PC-3 (cell line): ENCODE measurements around the gene TRAF1. TPM values are rescaled to one million over a fixed set of nuclear protein-coding genes. Genes with fewer than 3 reads are reported as not detected.

Experiments used
- ATAC-seq: fragments of 200-7000 bp; cut with Tn5 transposase; 2 replicates; pipeline ENCODE4 v1.9.1; 2020; ENCODE audit warnings: mild to moderate bottlenecking, moderate library complexity
- BruUV-seq: library from RNA; stranded (reverse); fragments of 400-500 nt; replicated peaks from 2 replicates; lab custom pipeline; 2021; lab: Mats Ljungman, UMichigan
- CTCF ChIA-PET: fragments of 300-600 bp; sonication (Branson Sonifier 250); formaldehyde crosslinking; loops from one replicate; lab custom pipeline; 2022; ENCODE audit warnings: antibody characterized with exemption; lab: Charles Lee
- POLR2A ChIA-PET: fragments of 300-600 bp; sonication (Branson Sonifier 250); formaldehyde crosslinking; loops from one replicate; lab custom pipeline; 2022; ENCODE audit warnings: antibody characterized with exemption; ENCODE audit not compliant: unreplicated experiment; lab: Charles Lee
- DNase-seq: peaks from one replicate; pipeline ENCODE4 v3.0.0-alpha.2; 2015
- H2AFZ ChIP-seq: fragments of 300-600 bp; sonication (generic); 2 replicates; pipeline ENCODE4 v1.6.0; 2016; ENCODE audit warnings: antibody characterized with exemption, low read length
- H3F3A ChIP-seq: fragments of 300-600 bp; sonication (generic); one replicate; pipeline ENCODE4 v1.6.0; 2017; ENCODE audit warnings: antibody characterized with exemption, low read length, control low read depth, mild to moderate bottlenecking; ENCODE audit not compliant: unreplicated experiment
- H3K27ac ChIP-seq: fragments of 300-600 bp; sonication (generic); 2 replicates; pipeline ENCODE4 v1.5.1; 2016; ENCODE audit warnings: mild to moderate bottlenecking, low read length
- H3K27me3 ChIP-seq: fragments of 300-600 bp; sonication (generic); 2 replicates; pipeline ENCODE4 v1.6.1; 2016; ENCODE audit warnings: low read length, mixed read lengths
- H3K36me3 ChIP-seq: fragments of 300-600 bp; sonication (generic); 2 replicates; pipeline ENCODE4 v1.6.1; 2016; ENCODE audit warnings: low read depth, mixed run types, low read length, mixed read lengths
- H3K4me1 ChIP-seq: fragments of 300-600 bp; sonication (generic); 2 replicates; pipeline ENCODE4 v1.5.1; 2016; ENCODE audit warnings: low read length; ENCODE audit not compliant: insufficient read depth
- H3K4me2 ChIP-seq: fragments of 300-600 bp; sonication (generic); 2 replicates; pipeline ENCODE4 v1.6.0; 2016; ENCODE audit warnings: low read length
- H3K4me3 ChIP-seq: fragments of 300-600 bp; sonication (generic); 2 replicates; pipeline ENCODE4 v1.5.1; 2016; ENCODE audit warnings: mild to moderate bottlenecking, low read length, mixed read lengths
- H3K79me2 ChIP-seq: fragments of 300-600 bp; sonication (generic); 2 replicates; pipeline ENCODE4 v1.6.1; 2017; ENCODE audit warnings: low read length, mixed read lengths
- H3K9ac ChIP-seq: fragments of 300-600 bp; sonication (generic); 2 replicates; pipeline ENCODE4 v1.6.0; 2016; ENCODE audit warnings: mild to moderate bottlenecking, low read length
- H3K9me2 ChIP-seq: fragments of 300-600 bp; sonication (generic); replicated peaks from 2 replicates; pipeline ENCODE4 v1.6.1; 2016; ENCODE audit warnings: mixed run types, low read length, mixed read lengths
- H3K9me3 ChIP-seq: fragments of 300-600 bp; sonication (generic); 2 replicates; pipeline ENCODE4 v1.6.1; 2016; ENCODE audit warnings: low read length, mixed read lengths
- H4K20me1 ChIP-seq: fragments of 300-600 bp; sonication (generic); 2 replicates; pipeline ENCODE4 v1.6.1; 2016; ENCODE audit warnings: low read length, mixed read lengths
- CTCF ChIP-seq: fragments of 300-600 bp; sonication (generic); conservative IDR thresholded peaks from 2 replicates; pipeline ENCODE4 v1.5.1; 2017; ENCODE audit warnings: antibody characterized with exemption, low read depth, mild to moderate bottlenecking, low read length
- EZH2 ChIP-seq: fragments of 300-600 bp; sonication (generic); IDR thresholded peaks from one replicate; pipeline ENCODE4 v1.6.1; 2017; ENCODE audit warnings: antibody characterized with exemption, mild to moderate bottlenecking, low read length; ENCODE audit not compliant: unreplicated experiment
- EZH2phosphoT487 ChIP-seq: fragments of 300-600 bp; sonication (generic); IDR thresholded peaks from 2 replicates; pipeline ENCODE4 v1.6.1; 2018; ENCODE audit warnings: mild to moderate bottlenecking, antibody characterized with exemption, low read length, borderline replicate concordance
- intact Hi-C: fragments of 100-400 bp; cut with micrococcal nuclease; formaldehyde crosslinking; loops from 2 replicates; pipeline ENCODE4 v1.9.0; 2023
- total RNA-seq: library from RNA; depleted of rRNA; stranded (reverse); fragments of >200 nt; gene quantifications from 2 replicates; pipeline ENCODE4 v1.2.3, GENCODE V29; 2014

Gene TRAF1
- total RNA-seq, 1 experiment from 2014 or later: 0.15 TPM

GRCh38 chr9:120940573-120940972, 14.0 kb upstream of the TRAF1 start:
- no peaks in the 10 kb centered on the region; the same call in 1 of the 2 replicates for H3K36me3 ChIP-seq
- peaks cover 8% of the 10 kb centered on the region for H3F3A ChIP-seq
- ChIA-PET POLR2A (no interaction called here), CTCF (interaction anchor here (0.8 kb wide), 1 partner anchor 41 kb away, joined by 3 read pairs; no protein-coding TSS in a partner anchor)
- H3K4me1 ChIP-seq: peaks cover 57% of the 10 kb centered on the region
- no peaks in the 10 kb centered on the region for H3K27me3 ChIP-seq
- H3K9me2 ChIP-seq: no peaks in the 10 kb centered on the region
- H3K9ac ChIP-seq: no peak overlapping the region
- no peak for TF ChIP-seq EZH2phosphoT487
- DNase-seq (no peak), ATAC-seq (no peak)
- no TSS peak for BruUV-seq
- H3K79me2 ChIP-seq: no peaks in the 10 kb centered on the region
- no peak overlapping the region for H2AFZ ChIP-seq
- peak overlapping the region; percentile 77 for H3K4me2 ChIP-seq
- no peak overlapping the region for H3K4me3 ChIP-seq
- H4K20me1 ChIP-seq: no peaks in the 10 kb centered on the region
- H3K9me3 ChIP-seq: no peaks in the 10 kb centered on the region
- intact Hi-C loops: loop anchor here (5.0 kb wide), 1 partner anchor 132 kb away; the partner anchor contains the start of gene CNTRL
- H3K27ac ChIP-seq: peak overlapping the region; percentile 16; the same call in 1 of the 2 replicates

- H3K79me2 ChIP-seq: no peaks in the 10 kb centered on the region
- no peak overlapping the region for H3K4me3 ChIP-seq
- intact Hi-C loops: loop anchor here (10.0 kb wide), 1 partner anchor 324 kb away; no protein-coding TSS in a partner anchor
- no peaks in the 10 kb centered on the region for H3K9me3 ChIP-seq
- H4K20me1 ChIP-seq: no peaks in the 10 kb centered on the region
- H3K9ac ChIP-seq: no peak overlapping the region
- TF ChIP-seq CTCF (no peak), EZH2phosphoT487 (no peak), EZH2 (no peak)
- no peak overlapping the region for H3K4me2 ChIP-seq
- H3K9me2 ChIP-seq: no peaks in the 10 kb centered on the region
- H3K36me3 ChIP-seq: no peaks in the 10 kb centered on the region; the same call in 1 of the 2 replicates
- no TSS peak for BruUV-seq
- no peak for DNase-seq
- no peaks in the 10 kb centered on the region for H3K27me3 ChIP-seq
- ChIA-PET CTCF (no interaction called here), POLR2A (interaction anchor here (0.6 kb wide), 1 partner anchor 331 kb away, joined by 3 read pairs; no protein-coding TSS in a partner anchor)
- ATAC-seq: no peak
- H3K27ac ChIP-seq: no peak overlapping the region
- H2AFZ ChIP-seq: no peak overlapping the region
- H3K4me1 ChIP-seq: peaks cover 60% of the 10 kb centered on the region
- peaks cover 8% of the 10 kb centered on the region for H3F3A ChIP-seq
These were observed 12.3 kb upstream of the TRAF1 start for GRCh38 chr9:120938851-120939250.

- Histone ChIP-seq H3K9me3 (no peaks in the 10 kb centered on the region), H2AFZ (peak overlapping the region; percentile 40; the same call in 1 of the 2 replicates), H3K27me3 (no peaks in the 10 kb centered on the region), H3K4me2 (no peak overlapping the region), H3K9me2 (no peaks in the 10 kb centered on the region), H4K20me1 (no peaks in the 10 kb centered on the region), H3K9ac (no peak overlapping the region), H3K36me3 (no peaks in the 10 kb centered on the region; the same call in 1 of the 2 replicates), H3K4me3 (no peak overlapping the region), H3F3A (peaks cover 8% of the 10 kb centered on the region), H3K79me2 (no peaks in the 10 kb centered on the region), H3K4me1 (peaks cover 54% of the 10 kb centered on the region), H3K27ac (no peak overlapping the region)
- DNase-seq (no peak), ATAC-seq (no peak; the same call in 1 of the 2 replicates)
- ChIA-PET CTCF (no interaction called here), POLR2A (no interaction called here)
- BruUV-seq: no TSS peak
- intact Hi-C loops: loop anchor here (2.0 to 10.0 kb wide), 3 partner anchors 61 to 323 kb away; partner anchors contain the start of gene PHF19
- TF ChIP-seq EZH2phosphoT487 (no peak), CTCF (no peak), EZH2 (no peak)
These were observed 11.0 kb upstream of the TRAF1 start for GRCh38 chr9:120937596-120937995.
